Measurements from ENCODE around the gene POU6F2. TPM values are rescaled to one million over a fixed set of nuclear protein-coding genes. Genes with fewer than 3 reads are reported as not detected.

The POU6F2 gene
- total RNA-seq, 1 experiment from 2014 or later, result not detected

DNA sequence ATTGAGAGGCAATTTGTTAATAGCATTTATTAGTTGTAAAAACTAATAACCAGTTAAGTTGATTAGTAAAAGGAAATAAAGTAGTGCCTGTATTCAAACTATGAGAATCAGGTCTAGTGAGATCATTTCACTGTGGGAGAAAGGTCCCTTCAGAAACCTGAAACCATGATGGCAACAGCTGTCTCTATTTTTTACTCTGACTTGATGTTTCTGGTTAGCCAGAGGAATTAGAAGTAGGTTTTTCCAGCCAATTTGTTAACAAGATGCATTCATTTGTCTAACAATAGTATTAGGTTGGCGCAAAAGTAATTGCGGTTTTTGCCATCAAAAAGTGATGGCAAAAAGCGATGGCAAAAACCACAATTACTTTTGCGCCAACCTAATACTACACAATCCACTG, 316.3 kb downstream of the POU6F2 start:
- ChIA-PET CTCF (no interaction called here), POLR2A (no interaction called here)
- no peak overlapping the region for H3K27ac ChIP-seq (ENCODE audit: low read length)
- TF ChIP-seq, protein P1, sequence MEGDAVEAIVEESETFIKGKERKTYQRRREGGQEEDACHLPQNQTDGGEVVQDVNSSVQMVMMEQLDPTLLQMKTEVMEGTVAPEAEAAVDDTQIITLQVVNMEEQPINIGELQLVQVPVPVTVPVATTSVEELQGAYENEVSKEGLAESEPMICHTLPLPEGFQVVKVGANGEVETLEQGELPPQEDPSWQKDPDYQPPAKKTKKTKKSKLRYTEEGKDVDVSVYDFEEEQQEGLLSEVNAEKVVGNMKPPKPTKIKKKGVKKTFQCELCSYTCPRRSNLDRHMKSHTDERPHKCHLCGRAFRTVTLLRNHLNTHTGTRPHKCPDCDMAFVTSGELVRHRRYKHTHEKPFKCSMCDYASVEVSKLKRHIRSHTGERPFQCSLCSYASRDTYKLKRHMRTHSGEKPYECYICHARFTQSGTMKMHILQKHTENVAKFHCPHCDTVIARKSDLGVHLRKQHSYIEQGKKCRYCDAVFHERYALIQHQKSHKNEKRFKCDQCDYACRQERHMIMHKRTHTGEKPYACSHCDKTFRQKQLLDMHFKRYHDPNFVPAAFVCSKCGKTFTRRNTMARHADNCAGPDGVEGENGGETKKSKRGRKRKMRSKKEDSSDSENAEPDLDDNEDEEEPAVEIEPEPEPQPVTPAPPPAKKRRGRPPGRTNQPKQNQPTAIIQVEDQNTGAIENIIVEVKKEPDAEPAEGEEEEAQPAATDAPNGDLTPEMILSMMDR (IDR thresholded peaks at IDR 0.05), result no peak
- TF ChIP-seq TCF7L2 (IDR thresholded peaks at IDR 0.05; ENCODE audit: low read depth, low read length) (no peak), POLR2AphosphoS5 (IDR thresholded peaks at IDR 0.05; ENCODE audit: low read depth, low read length) (no peak), REST (IDR thresholded peaks at IDR 0.05; ENCODE audit: insufficient read depth in 1 of 2, low read depth in 2 of 2, low read length in 1 of 2) (no peak), SIN3A (IDR thresholded peaks at IDR 0.05; ENCODE audit: borderline replicate concordance, insufficient read depth, low read depth, low read length) (no peak)
- H3K4me3 ChIP-seq (ENCODE audit: low read depth in 2 of 2, low read length in 2 of 2), result no peak overlapping the region
- intact Hi-C loops (cut with micrococcal nuclease; ENCODE audit: unreplicated experiment), result no loop called here
- H3K9me3 ChIP-seq (ENCODE audit: control insufficient read depth, insufficient read depth, low read depth, low read length), result no peaks in the 10 kb centered on the region
- no peak for ATAC-seq
- H3K36me3 ChIP-seq (ENCODE audit: control insufficient read depth, insufficient read depth, low read length), result no peaks in the 10 kb centered on the region
- BruUV-seq (replicated peaks), result no TSS peak
- no peaks in the 10 kb centered on the region for H3K4me1 ChIP-seq (ENCODE audit: control insufficient read depth, insufficient read depth, low read length)
- no peak for DNase-seq (ENCODE audit: low read depth, low spot score)
- no peaks in the 10 kb centered on the region for H3K27me3 ChIP-seq (ENCODE audit: control insufficient read depth, insufficient read depth, low read length)
- in situ Hi-C loops (cut with HindIII; ENCODE audit: low pct_unique_long_range_greater_than_20kb, low sequenced_read_pairs), result no loop called here

DNA sequence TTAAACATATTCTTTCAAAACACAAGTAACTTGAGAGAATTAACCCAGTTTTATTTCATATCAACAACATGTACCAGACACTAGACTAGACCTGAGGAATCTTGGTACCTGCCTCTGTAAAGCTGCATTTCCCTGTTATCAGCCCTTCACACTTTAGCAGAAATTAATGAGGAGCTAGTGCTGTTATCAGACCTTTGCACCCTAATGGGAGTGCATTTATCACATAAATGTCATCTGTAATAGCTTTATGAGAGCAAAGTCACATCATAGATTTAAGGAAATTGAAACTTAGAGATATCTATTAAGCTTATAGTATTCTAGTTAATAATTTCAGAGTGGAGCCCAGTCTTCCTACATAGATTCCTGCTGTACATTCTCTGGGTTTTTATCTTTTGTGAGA, 318.1 kb downstream of the POU6F2 start:
- intact Hi-C loops (cut with micrococcal nuclease; ENCODE audit: unreplicated experiment) (no loop called here), in situ Hi-C loops (cut with HindIII; ENCODE audit: low pct_unique_long_range_greater_than_20kb, low sequenced_read_pairs) (no loop called here)
- CTCF ChIA-PET, result interaction anchor here (0.8 kb wide), 1 partner anchor 18 kb away, joined by 4 read pairs; no protein-coding TSS in a partner anchor
- Histone ChIP-seq H3K9me3 (ENCODE audit: control insufficient read depth, insufficient read depth, low read depth, low read length) (no peaks in the 10 kb centered on the region), H3K27ac (ENCODE audit: low read length) (no peak overlapping the region), H3K27me3 (ENCODE audit: control insufficient read depth, insufficient read depth, low read length) (no peaks in the 10 kb centered on the region), H3K4me3 (ENCODE audit: low read depth in 2 of 2, low read length in 2 of 2) (no peak overlapping the region), H3K4me1 (ENCODE audit: control insufficient read depth, insufficient read depth, low read length) (no peaks in the 10 kb centered on the region), H3K36me3 (ENCODE audit: control insufficient read depth, insufficient read depth, low read length) (no peaks in the 10 kb centered on the region)
- DNase-seq (ENCODE audit: low read depth, low spot score) (no peak), ATAC-seq (no peak)
- TF ChIP-seq, protein P1 (IDR thresholded peaks at IDR 0.05), result no peak
- BruUV-seq (replicated peaks), result no TSS peak
- POLR2A ChIA-PET, result no interaction called here

DNA sequence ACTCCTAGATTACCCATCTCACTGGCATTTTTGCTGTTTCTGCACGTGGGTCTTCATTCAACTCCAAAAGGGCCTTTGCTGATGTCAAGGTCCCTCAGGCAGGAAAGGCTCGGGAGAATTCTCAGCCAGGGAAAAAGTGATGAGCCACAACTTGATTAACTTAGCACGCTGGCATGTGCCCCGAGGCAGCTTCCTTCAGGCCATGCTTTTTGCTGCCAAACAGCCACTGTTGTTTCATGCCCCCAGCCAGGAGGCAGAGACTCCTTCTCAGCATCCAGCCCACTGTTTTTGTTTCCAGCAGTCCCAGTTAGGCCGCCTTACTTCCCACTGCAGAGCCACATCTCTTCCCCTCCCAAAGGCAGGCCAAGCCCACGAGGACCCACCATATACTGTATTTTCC, 322.0 kb downstream of the POU6F2 start:
- no peaks in the 10 kb centered on the region for H3K4me1 ChIP-seq (ENCODE audit: control insufficient read depth, insufficient read depth, low read length)
- TF ChIP-seq POLR2AphosphoS5 (IDR thresholded peaks at IDR 0.05; ENCODE audit: low read depth, low read length) (no peak), REST (IDR thresholded peaks at IDR 0.05; ENCODE audit: insufficient read depth in 1 of 2, low read depth in 2 of 2, low read length in 1 of 2) (no peak), SIN3A (IDR thresholded peaks at IDR 0.05; ENCODE audit: borderline replicate concordance, insufficient read depth, low read depth, low read length) (no peak), TCF7L2 (IDR thresholded peaks at IDR 0.05; ENCODE audit: low read depth, low read length) (no peak)
- TF ChIP-seq, protein P1 (IDR thresholded peaks at IDR 0.05), result no peak
- no peak overlapping the region for H3K4me3 ChIP-seq (ENCODE audit: low read depth in 2 of 2, low read length in 2 of 2)
- H3K27me3 ChIP-seq (ENCODE audit: control insufficient read depth, insufficient read depth, low read length), result no peaks in the 10 kb centered on the region
- H3K36me3 ChIP-seq (ENCODE audit: control insufficient read depth, insufficient read depth, low read length), result no peaks in the 10 kb centered on the region
- ChIA-PET CTCF (no interaction called here), POLR2A (no interaction called here)
- H3K27ac ChIP-seq (ENCODE audit: low read length), result no peak overlapping the region
- H3K9me3 ChIP-seq (ENCODE audit: control insufficient read depth, insufficient read depth, low read depth, low read length), result no peaks in the 10 kb centered on the region
- DNase-seq (ENCODE audit: low read depth, low spot score) (no peak), ATAC-seq (no peak)
- in situ Hi-C loops (cut with HindIII; ENCODE audit: low pct_unique_long_range_greater_than_20kb, low sequenced_read_pairs) (no loop called here), intact Hi-C loops (cut with micrococcal nuclease; ENCODE audit: unreplicated experiment) (no loop called here)
- BruUV-seq (replicated peaks), result no TSS peak
